ENCODE measurements around the gene NOS1AP. TPM values are rescaled to one million over a fixed set of nuclear protein-coding genes. Genes with fewer than 3 reads are reported as not detected.

Gene NOS1AP
- total RNA-seq, 2 experiments from 2014 or later, result 0.34 to 0.35 TPM

DNA sequence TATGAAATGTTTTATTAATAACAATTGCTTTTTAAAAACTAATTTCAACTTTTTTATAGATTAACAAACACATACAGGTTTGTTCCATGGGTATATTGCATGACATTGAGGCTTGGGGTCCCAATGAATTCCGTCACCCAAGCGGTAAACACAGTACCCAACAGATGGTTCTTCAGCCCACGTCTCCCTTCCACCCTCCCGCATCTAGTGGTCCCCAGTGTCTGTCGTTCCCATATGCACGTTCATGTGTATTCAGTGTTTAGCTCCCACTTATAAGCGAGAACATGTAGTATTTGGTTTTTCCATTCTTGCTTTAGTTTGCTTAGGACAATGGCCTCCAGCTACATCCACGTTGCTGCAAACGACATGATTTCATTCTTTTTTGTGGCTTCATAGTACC is 48.6 kb downstream of the NOS1AP start:
- H3K4me1 Mint-ChIP-seq, result no peaks in the 10 kb centered on the region
- H3K27me3 Mint-ChIP-seq, result peaks cover 15% of the 10 kb centered on the region
- no peak for ATAC-seq
- intact Hi-C loops (cut with DNase I, micrococcal nuclease), result no loop called here
- DNase-seq, result no peak
- no peaks in the 10 kb centered on the region for H3K9me3 Mint-ChIP-seq (ENCODE audit: low read depth)
- no peaks in the 10 kb centered on the region for H3K36me3 Mint-ChIP-seq (ENCODE audit: low read depth)
- POLR2A ChIA-PET, result no interaction called here
- no peak overlapping the region for H3K4me3 Mint-ChIP-seq
- CTCF ChIA-PET, result interaction anchor here (0.6 kb wide), 1 partner anchor 13 kb away, joined by 3 read pairs; no protein-coding TSS in a partner anchor
- H3K27ac Mint-ChIP-seq, result no peak overlapping the region

DNA sequence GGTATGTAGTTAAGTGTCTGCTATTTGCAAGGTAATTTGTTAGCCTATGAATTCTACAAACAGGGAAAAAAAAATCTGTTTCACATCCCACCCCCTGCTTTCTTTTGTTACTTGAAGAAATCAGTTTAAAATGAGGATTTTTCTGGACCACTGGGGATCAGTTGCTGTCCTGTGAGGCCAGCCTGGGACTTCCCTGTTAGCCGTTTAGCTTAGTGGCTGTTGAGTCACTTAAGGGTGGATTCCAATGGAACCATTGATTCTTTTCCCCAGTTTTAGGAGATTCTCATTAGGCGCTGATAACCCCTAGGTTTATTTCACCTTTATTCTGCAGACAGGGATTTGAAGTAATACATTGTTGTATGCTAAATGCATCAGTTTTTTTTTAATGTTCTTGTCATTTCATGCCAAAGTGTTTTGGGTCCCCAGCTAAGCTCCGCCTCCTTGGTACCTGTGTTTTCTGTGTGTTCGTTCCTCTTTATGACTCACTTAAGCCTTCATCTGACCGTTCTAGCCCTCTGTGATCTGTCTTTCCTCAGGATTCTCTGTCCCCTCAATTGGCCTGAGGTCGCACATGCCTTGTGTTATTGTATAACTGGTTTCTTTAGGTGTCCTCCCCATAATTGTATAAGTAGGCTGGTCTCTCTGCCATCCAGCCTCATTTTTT is 59.3 kb downstream of the NOS1AP start:
- intact Hi-C loops (cut with DNase I, micrococcal nuclease), result no loop called here
- no peak overlapping the region for H3K4me3 Mint-ChIP-seq
- H3K36me3 Mint-ChIP-seq (ENCODE audit: low read depth), result no peaks in the 10 kb centered on the region
- ChIA-PET CTCF (no interaction called here), POLR2A (no interaction called here)
- peaks cover 22% of the 10 kb centered on the region for H3K27me3 Mint-ChIP-seq
- ATAC-seq (no peak), DNase-seq (no peak)
- H3K9me3 Mint-ChIP-seq (ENCODE audit: low read depth), result no peaks in the 10 kb centered on the region
- no peak overlapping the region for H3K27ac Mint-ChIP-seq
- H3K4me1 Mint-ChIP-seq, result no peaks in the 10 kb centered on the region

DNA sequence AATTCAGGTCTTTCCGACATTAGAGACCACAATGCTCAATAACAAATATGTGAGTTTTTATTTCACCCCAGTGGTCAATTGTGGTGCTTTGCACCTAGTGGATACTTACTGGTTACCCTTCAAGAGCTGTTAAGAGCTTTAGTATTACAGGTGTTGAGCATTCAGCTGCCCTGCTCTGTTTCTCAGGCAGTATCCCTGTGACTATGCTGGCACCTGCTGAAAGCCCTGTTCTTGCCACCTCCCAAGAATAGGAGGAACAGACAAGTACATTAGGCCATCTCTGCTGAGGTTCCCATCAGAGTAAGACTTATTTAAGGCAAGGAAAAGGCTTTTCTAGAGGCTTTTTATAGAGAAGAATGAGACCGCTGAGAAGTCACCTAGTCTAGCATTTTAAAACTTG is 60.8 kb downstream of the NOS1AP start:
- Mint-ChIP-seq H3K4me3 (no peak overlapping the region), H3K27ac (no peak overlapping the region), H3K4me1 (no peaks in the 10 kb centered on the region), H3K9me3 (ENCODE audit: low read depth) (no peaks in the 10 kb centered on the region), H3K36me3 (ENCODE audit: low read depth) (no peaks in the 10 kb centered on the region), H3K27me3 (peaks cover 26% of the 10 kb centered on the region)
- ATAC-seq, result no peak
- no peak for DNase-seq
- ChIA-PET POLR2A (no interaction called here), CTCF (no interaction called here)
- intact Hi-C loops (cut with DNase I, micrococcal nuclease), result no loop called here

DNA sequence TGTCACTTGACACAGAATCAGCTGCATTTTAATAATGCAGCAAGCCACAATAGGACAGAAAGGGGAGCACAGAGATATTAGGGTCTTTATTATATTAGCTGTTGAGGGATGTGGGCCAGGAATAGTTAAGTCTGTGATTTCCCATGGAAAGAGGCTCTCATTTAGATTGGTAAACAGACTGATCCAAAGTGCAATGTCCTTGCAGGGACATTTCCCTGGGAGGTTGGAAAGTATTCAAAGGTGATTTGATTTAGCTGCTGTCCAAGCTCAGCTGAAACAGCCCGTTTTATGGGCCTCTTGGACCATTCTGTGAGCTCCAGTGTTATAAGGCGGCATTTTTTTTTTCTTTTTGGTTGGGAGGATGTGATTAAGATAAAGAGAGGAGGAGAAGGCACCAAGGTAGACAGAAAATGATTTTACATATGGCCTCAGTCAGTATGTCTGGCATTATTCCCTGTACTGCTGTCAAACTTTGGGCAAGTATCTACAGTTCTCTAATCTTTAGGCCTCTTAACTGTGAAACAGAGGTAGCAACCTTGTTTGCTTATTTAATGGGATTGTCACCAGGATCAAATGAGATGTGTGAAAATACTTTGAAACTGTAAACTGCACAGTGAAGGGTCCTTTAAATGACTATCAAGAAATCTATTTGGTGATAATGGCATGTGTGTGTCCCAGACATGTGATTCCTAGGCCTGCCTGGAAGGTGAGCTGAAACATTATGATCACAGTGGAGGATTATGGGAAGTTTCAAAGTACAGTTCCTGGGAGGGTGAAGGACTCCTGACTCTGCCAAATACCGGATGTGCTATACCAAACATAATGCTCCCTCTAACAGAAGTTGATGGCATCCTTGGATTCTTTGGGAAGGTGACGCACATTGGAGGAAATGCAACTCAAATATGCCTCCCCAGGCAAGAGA is 62.2 kb downstream of the NOS1AP start:
- H3K27ac Mint-ChIP-seq, result no peak overlapping the region
- no peaks in the 10 kb centered on the region for H3K9me3 Mint-ChIP-seq (ENCODE audit: low read depth)
- intact Hi-C loops (cut with DNase I, micrococcal nuclease), result no loop called here
- peaks cover 27% of the 10 kb centered on the region for H3K27me3 Mint-ChIP-seq
- H3K36me3 Mint-ChIP-seq (ENCODE audit: low read depth), result no peaks in the 10 kb centered on the region
- no peak overlapping the region for H3K4me3 Mint-ChIP-seq
- ATAC-seq (no peak), DNase-seq (no peak)
- CTCF ChIA-PET, result interaction anchor here (1.4 kb wide), 1 partner anchor 9 kb away, joined by 3 read pairs; no protein-coding TSS in a partner anchor
- H3K4me1 Mint-ChIP-seq, result no peaks in the 10 kb centered on the region
- POLR2A ChIA-PET, result no interaction called here

DNA sequence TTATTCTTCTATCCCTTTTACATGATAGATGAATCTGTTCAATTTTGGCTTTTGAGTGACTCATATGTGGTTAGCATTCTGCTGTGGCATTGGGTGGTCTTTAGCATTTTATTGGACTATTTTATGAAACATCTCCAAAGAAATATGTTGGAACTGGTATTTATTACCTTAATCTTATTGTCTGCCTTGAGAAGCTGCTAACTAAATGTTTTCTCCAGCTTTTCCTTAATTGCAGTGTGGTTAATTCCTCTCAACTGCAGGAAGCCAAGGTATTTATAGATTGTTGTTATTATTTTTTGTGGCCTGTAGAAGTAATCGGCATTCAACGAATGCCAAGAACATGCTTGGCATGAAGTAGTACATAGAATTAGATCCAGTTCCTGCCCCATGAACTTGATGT is 64.1 kb downstream of the NOS1AP start:
- intact Hi-C loops (cut with DNase I, micrococcal nuclease), result no loop called here
- H3K27ac Mint-ChIP-seq, result no peak overlapping the region
- H3K4me3 Mint-ChIP-seq, result no peak overlapping the region
- no peaks in the 10 kb centered on the region for H3K9me3 Mint-ChIP-seq (ENCODE audit: low read depth)
- no peak for DNase-seq
- CTCF ChIA-PET, result interaction anchor here (0.9 kb wide), 1 partner anchor 9 kb away, joined by 3 read pairs; no protein-coding TSS in a partner anchor
- peaks cover 33% of the 10 kb centered on the region for H3K27me3 Mint-ChIP-seq
- H3K36me3 Mint-ChIP-seq (ENCODE audit: low read depth), result no peaks in the 10 kb centered on the region
- POLR2A ChIA-PET, result no interaction called here
- ATAC-seq, result no peak
- no peaks in the 10 kb centered on the region for H3K4me1 Mint-ChIP-seq

DNA sequence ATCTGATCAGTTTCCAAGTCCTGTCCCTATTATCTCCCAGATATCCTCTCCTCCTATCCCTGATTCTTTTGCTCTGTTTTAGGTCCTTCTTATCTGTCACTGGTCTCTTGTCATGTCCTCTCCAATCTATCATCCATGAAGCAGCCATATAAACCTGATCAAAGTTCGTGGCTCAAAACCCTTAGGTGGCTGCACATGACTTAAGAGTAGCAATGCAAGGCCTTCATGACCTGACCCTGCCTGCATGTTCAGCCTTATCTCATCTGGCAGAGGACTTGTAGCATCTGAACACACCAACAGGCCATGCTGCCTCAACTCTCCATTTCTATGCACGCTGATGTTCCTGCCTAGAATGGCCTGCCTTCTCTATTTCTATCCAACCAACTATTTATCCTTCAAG is 65.2 kb downstream of the NOS1AP start:
- H3K27me3 Mint-ChIP-seq, result peaks cover 27% of the 10 kb centered on the region
- intact Hi-C loops (cut with DNase I, micrococcal nuclease), result no loop called here
- H3K36me3 Mint-ChIP-seq (ENCODE audit: low read depth), result no peaks in the 10 kb centered on the region
- no peak overlapping the region for H3K4me3 Mint-ChIP-seq
- no peaks in the 10 kb centered on the region for H3K9me3 Mint-ChIP-seq (ENCODE audit: low read depth)
- no peak overlapping the region for H3K27ac Mint-ChIP-seq
- ChIA-PET CTCF (no interaction called here), POLR2A (no interaction called here)
- H3K4me1 Mint-ChIP-seq, result no peaks in the 10 kb centered on the region
- ATAC-seq (no peak), DNase-seq (no peak)

DNA sequence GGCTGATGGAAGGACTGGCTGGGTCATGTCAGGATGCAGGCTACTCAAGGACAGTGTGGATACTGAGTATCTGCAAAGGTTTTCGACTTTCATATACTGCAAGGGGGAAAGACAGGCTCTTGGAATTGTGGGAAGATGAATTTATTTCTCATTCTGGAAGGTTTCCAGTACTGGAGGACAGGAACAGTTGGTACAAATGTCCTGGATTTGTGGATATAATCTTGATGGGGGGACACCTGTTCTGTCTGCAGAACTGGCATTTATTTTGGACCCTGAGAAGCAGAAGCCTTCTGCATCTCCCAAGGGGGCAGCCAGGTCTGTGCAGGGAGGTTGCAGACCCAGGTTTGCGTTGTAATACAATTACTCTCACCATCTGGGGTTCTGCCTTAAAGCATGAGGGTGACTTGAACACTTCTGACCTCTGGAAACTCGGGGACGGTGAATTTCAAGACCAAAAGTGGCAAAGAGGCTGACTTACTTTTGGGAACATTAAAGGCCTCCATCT is 65.8 kb downstream of the NOS1AP start:
- ATAC-seq, result no peak

DNA sequence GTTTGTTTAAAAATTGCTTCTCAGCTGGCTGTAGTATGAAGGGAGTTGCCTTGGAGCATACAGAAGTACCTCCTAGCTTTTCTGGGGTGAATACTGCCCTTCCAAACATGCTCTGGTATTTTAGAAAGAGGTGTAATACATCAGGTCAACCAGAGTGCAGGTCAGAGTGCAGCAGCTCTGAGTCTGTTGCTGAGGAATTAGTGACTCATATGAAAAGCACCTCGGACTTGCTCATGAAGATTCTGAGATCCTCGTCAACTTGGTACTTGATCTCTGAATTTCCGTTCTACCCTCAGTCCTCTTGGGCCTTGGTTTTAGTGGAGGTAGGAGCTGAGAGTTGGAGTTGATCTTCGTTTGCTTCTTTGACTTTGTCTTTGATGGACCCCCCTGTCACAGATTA is 67.3 kb downstream of the NOS1AP start:
- Mint-ChIP-seq H3K27me3 (peaks cover 26% of the 10 kb centered on the region), H3K9me3 (ENCODE audit: low read depth) (no peaks in the 10 kb centered on the region), H3K36me3 (ENCODE audit: low read depth) (no peaks in the 10 kb centered on the region), H3K4me3 (no peak overlapping the region), H3K27ac (no peak overlapping the region), H3K4me1 (no peaks in the 10 kb centered on the region)
- ATAC-seq (no peak), DNase-seq (no peak)
- ChIA-PET CTCF (no interaction called here), POLR2A (no interaction called here)
- intact Hi-C loops (cut with DNase I, micrococcal nuclease), result no loop called here

More for the DNA sequence above, 65.8 kb downstream of the NOS1AP start:
- H3K4me3 Mint-ChIP-seq, result no peak overlapping the region
- no peak for DNase-seq
- ChIA-PET CTCF (no interaction called here), POLR2A (no interaction called here)
- H3K27me3 Mint-ChIP-seq, result peaks cover 26% of the 10 kb centered on the region
- H3K27ac Mint-ChIP-seq, result no peak overlapping the region
- H3K9me3 Mint-ChIP-seq (ENCODE audit: low read depth), result no peaks in the 10 kb centered on the region
- intact Hi-C loops (cut with DNase I, micrococcal nuclease), result no loop called here
- H3K4me1 Mint-ChIP-seq, result no peaks in the 10 kb centered on the region
- H3K36me3 Mint-ChIP-seq (ENCODE audit: low read depth), result no peaks in the 10 kb centered on the region

DNA sequence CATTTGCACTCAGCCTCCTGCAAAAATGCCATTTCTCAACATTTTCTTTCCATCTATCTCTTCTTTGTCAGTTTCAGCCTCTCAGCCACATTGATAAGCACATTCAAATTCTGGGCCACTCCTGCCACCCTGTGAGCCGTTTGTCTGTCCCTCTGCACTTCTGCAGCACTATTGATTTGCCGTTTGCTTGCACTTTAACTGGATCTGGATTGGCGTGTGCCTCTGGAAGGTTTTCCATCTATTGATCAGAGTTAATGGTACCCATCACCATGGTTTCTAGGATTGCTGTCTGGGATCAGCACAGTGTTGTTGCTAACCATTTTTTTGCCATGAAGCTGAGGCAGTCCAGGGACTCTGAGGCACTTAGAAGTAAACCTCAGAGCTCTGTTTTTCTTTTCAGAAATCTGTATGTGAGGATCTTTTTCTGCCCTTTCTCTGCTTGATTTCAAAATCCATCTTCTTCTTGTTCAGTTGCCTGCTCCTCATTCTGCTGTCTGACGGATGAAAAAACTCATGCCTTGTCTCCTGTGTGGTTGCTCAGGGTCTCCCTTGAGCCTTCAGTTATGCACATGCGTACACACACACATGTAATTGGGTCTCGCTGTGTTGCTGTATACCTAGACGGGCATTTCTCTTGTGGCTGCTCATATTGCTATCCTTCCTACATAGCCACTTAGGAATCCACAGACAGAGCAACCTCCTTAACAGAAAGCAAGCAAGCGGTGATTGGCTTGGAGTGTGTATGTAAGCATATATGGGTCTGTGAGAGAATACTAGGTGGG is 67.9 kb downstream of the NOS1AP start:
- Mint-ChIP-seq H3K4me3 (no peak overlapping the region), H3K9me3 (ENCODE audit: low read depth) (no peaks in the 10 kb centered on the region), H3K4me1 (no peaks in the 10 kb centered on the region), H3K27ac (no peak overlapping the region), H3K27me3 (peaks cover 30% of the 10 kb centered on the region), H3K36me3 (ENCODE audit: low read depth) (no peaks in the 10 kb centered on the region)
- DNase-seq, result no peak
- intact Hi-C loops (cut with DNase I, micrococcal nuclease), result no loop called here
- ChIA-PET POLR2A (no interaction called here), CTCF (no interaction called here)
- no peak for ATAC-seq

DNA sequence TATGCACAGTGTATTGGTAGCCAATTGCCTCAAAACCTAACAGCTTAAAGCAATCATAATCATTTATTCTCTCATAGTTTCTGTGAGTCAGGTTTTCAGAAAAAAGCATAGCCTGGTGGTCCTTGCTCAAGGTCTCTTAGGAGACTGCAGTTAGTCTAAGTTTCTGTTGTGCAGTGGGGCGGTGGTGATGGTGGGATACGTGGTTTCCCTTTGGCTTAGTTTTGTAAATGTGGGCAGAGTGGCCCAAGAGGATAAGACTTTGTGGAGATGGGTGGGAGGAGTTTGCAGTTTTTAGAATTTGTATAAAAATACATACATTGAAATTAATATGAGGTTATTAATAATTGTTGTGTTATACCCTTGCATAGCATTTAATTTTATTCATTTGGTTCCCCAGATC is 68.6 kb downstream of the NOS1AP start:
- ATAC-seq, result no peak
- Mint-ChIP-seq H3K36me3 (ENCODE audit: low read depth) (no peaks in the 10 kb centered on the region), H3K4me1 (no peaks in the 10 kb centered on the region), H3K9me3 (ENCODE audit: low read depth) (no peaks in the 10 kb centered on the region), H3K27ac (no peak overlapping the region), H3K4me3 (no peak overlapping the region), H3K27me3 (peaks cover 32% of the 10 kb centered on the region)
- CTCF ChIA-PET, result interaction anchor here (0.6 kb wide), 1 partner anchor 88 kb away, joined by 3 read pairs; no protein-coding TSS in a partner anchor
- POLR2A ChIA-PET, result no interaction called here
- no peak for DNase-seq
- intact Hi-C loops (cut with DNase I, micrococcal nuclease), result no loop called here

DNA sequence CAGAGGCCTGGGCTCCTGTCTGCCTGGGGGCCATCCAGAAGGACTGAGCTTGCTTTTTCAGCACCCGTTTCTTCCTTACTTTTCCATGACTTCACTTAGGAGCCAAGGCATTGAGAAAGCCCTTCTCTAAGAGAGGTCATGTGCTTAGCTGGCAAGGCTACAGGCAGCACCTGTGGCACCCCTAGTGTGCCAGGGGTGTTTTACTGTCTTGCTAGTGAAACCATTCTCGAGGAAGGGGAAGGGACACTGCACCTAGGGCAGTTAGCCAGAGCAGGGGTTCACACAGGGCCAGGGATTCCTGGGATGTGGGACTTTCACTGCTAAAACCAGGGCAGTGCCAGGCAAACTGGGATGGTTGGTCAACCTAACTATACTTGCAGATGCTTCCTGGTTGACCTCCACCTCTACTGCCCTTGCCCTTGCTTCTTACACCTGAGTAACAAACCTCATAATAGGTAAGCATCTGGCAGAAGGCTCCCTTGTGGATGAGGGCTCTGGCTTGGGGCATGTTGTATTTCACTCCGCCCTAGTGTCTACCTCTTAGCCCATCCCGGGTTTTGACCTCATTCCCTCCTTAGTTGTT is 69.2 kb downstream of the NOS1AP start:
- peaks cover 33% of the 10 kb centered on the region for H3K27me3 Mint-ChIP-seq
- no peaks in the 10 kb centered on the region for H3K4me1 Mint-ChIP-seq
- ChIA-PET CTCF (interaction anchor here (0.6 kb wide), 1 partner anchor 87 kb away, joined by 3 read pairs; no protein-coding TSS in a partner anchor), POLR2A (no interaction called here)
- ATAC-seq (no peak), DNase-seq (no peak)
- no peaks in the 10 kb centered on the region for H3K9me3 Mint-ChIP-seq (ENCODE audit: low read depth)
- no peak overlapping the region for H3K4me3 Mint-ChIP-seq
- no peaks in the 10 kb centered on the region for H3K36me3 Mint-ChIP-seq (ENCODE audit: low read depth)
- no peak overlapping the region for H3K27ac Mint-ChIP-seq
- intact Hi-C loops (cut with DNase I, micrococcal nuclease), result no loop called here
